K562 (cell line): ENCODE measurements around the gene BCKDHB. TPM values are rescaled to one million over a fixed set of nuclear protein-coding genes. Genes with fewer than 3 reads are reported as not detected.

ENCODE experiments used
- ATAC-seq: fragments of 200-7000 bp; cut with Tn5 transposase; 3 replicates; pipeline ENCODE4 v1.9.1; 2020; ENCODE audit warnings: moderate library complexity
- BruUV-seq: library from RNA; stranded (reverse); fragments of 400-500 nt; replicated peaks from 2 replicates; lab custom pipeline; 2021; lab: Mats Ljungman, UMichigan
- CTCF ChIA-PET: fragments of 300-600 bp; formaldehyde crosslinking; extraction: SDS; loops from one replicate; lab custom pipeline; 2021; ENCODE audit warnings: low intra/inter-chr PET ratio; lab: Yijun Ruan, JAX
- POLR2A ChIA-PET: fragments of 300-600, 350-650 bp; sonication (Branson Sonifier 250); formaldehyde crosslinking; extraction: SDS; loops from one replicate; lab custom pipeline; 2021; ENCODE audit warnings: antibody characterized with exemption, inconsistent platforms; lab: Yijun Ruan, JAX
- DNase-seq, 4 experiments: peaks; one replicate each; pipeline versions ENCODE4 v3.0.0 to v3.0.0-alpha.2; 2011 to 2018; ENCODE audit warnings: low spot score in 3 of 4, mixed read lengths in 3 of 4; ENCODE audit errors: extremely low read depth in 1 of 4
- FAIRE-seq: peaks from 2 replicates; lab custom pipeline; 2011; peaks lifted over from hg19 to GRCh38; lab: Jason Lieb, UNC
- H2AFZ ChIP-seq: 2 replicates; pipeline ENCODE4 v1.6.0; 2011; ENCODE audit warnings: low read depth, low read length, control low read depth, inconsistent platforms
- H3K27ac ChIP-seq: fragments of 200-600 bp; 3 replicates; pipeline ENCODE4 v1.8.0; 2011; ENCODE audit warnings: low read depth, mild to moderate bottlenecking, control low read depth, inconsistent platforms, low read length, moderate library complexity, mixed read lengths; ENCODE audit errors: extremely low read depth
- H3K27me3 ChIP-seq, 2 experiments: fragments of 300-600 bp in 1 of 2; 2 replicates in 1 of 2; 3 replicates in 1 of 2; pipeline versions ENCODE4 v1.6.0 to v1.8.0; 2011; ENCODE audit warnings: inconsistent platforms in 2 of 2, low read length in 2 of 2, mild to moderate bottlenecking in 1 of 2, mixed read lengths in 1 of 2, moderate library complexity in 1 of 2; ENCODE audit not compliant: control insufficient read depth in 2 of 2, insufficient read depth in 2 of 2
- H3K36me3 ChIP-seq: fragments of 300-600 bp; 3 replicates; pipeline ENCODE4 v1.8.0; 2011; ENCODE audit warnings: mild to moderate bottlenecking, low read length, inconsistent platforms; ENCODE audit not compliant: control insufficient read depth, insufficient read depth
- H3K4me1 ChIP-seq, 2 experiments: fragments of 200-600 bp in 1 of 2; replicated peaks in 1 of 2; 2 replicates in 1 of 2; 3 replicates in 1 of 2; pipeline versions ENCODE4 v1.5.1 to v1.8.0; 2011; ENCODE audit warnings: inconsistent platforms in 2 of 2, low read length in 2 of 2, mild to moderate bottlenecking in 1 of 2, mixed read lengths in 1 of 2, moderate library complexity in 1 of 2; ENCODE audit not compliant: control insufficient read depth in 2 of 2, insufficient read depth in 2 of 2
- H3K4me2 ChIP-seq: 2 replicates; pipeline ENCODE4 v1.6.1; 2011; ENCODE audit warnings: low read length, control low read depth, inconsistent platforms, mixed read lengths; ENCODE audit not compliant: insufficient read depth
- H3K4me3 ChIP-seq: fragments of 200-600 bp; sonication (generic), shearing (Covaris generic); 2 replicates; pipeline ENCODE4 v1.5.1; 2016; ENCODE audit warnings: control low read depth, inconsistent platforms
- H3K79me2 ChIP-seq: fragments of 200-600 bp; 3 replicates; pipeline ENCODE4 v1.8.0; 2011; ENCODE audit warnings: low read length, inconsistent platforms; ENCODE audit not compliant: control insufficient read depth, insufficient read depth
- H3K9ac ChIP-seq, 2 experiments: 2 replicates each; pipeline versions ENCODE4 v1.6.0 to v1.6.1; 2011; ENCODE audit warnings: low read depth in 2 of 2, low read length in 2 of 2, control low read depth in 1 of 2, inconsistent platforms in 1 of 2, mild to moderate bottlenecking in 1 of 2, mixed read lengths in 1 of 2; ENCODE audit not compliant: insufficient read depth in 1 of 2
- H3K9me1 ChIP-seq: one replicate; pipeline ENCODE4 v1.6.0; 2011; ENCODE audit warnings: inconsistent platforms, mild to moderate bottlenecking, low read length, moderate library complexity; ENCODE audit not compliant: control insufficient read depth, insufficient read depth
- H3K9me3 ChIP-seq: replicated peaks from 2 replicates; pipeline ENCODE4 v1.5.1; 2011; ENCODE audit warnings: low read depth, low read length, inconsistent platforms; ENCODE audit not compliant: control insufficient read depth, insufficient read depth
- H4K20me1 ChIP-seq: replicated peaks from 2 replicates; pipeline ENCODE4 v1.6.1; 2011; ENCODE audit warnings: low read length, inconsistent platforms, mixed read lengths; ENCODE audit not compliant: control insufficient read depth, insufficient read depth
- BCOR ChIP-seq: fragments of 450-650 bp; IDR thresholded peaks from 2 replicates; pipeline ENCODE4 v1.6.1; 2016
- EHMT2 ChIP-seq: fragments of 450-650 bp; IDR thresholded peaks from 2 replicates; pipeline ENCODE4 v1.6.1; 2018; ENCODE audit warnings: antibody characterized with exemption
- FOXM1 ChIP-seq, 2 experiments: fragments of 450-650 bp in 1 of 2; sonication (generic) in 1 of 2; formaldehyde crosslinking in 1 of 2; IDR thresholded peaks; 2 replicates each; pipeline versions ENCODE4 v1.6.1 to v1.9.0; 2017 to 2022; ENCODE audit warnings: low read depth in 2 of 2, mild to moderate bottlenecking in 2 of 2, missing genetic modification reagents in 1 of 2, moderate library complexity in 1 of 2
- IFI16 ChIP-seq: fragments of 250-450 bp; sonication (Bioruptor Pico); IDR thresholded peaks from 2 replicates; pipeline ENCODE4 v2.1.2; 2022; ENCODE audit warnings: mild to moderate bottlenecking, inconsistent platforms
- POLR3G ChIP-seq: IDR thresholded peaks from 2 replicates; pipeline ENCODE4 v1.6.1; 2011; ENCODE audit not compliant: insufficient read length, insufficient replicate concordance; ENCODE audit errors: extremely low read depth
- PPARD ChIP-seq: fragments of 250-450 bp; sonication (Bioruptor Pico); IDR thresholded peaks from 2 replicates; pipeline ENCODE4 v1.8.0; 2022; ENCODE audit warnings: inconsistent platforms, mild to moderate bottlenecking, moderate library complexity
- ZNF143 ChIP-seq: sonication (generic); formaldehyde crosslinking; IDR thresholded peaks from 2 replicates; pipeline ENCODE4 v1.9.0; 2022; ENCODE audit warnings: mild to moderate bottlenecking, missing genetic modification reagents
- ZNF274 ChIP-seq: IDR thresholded peaks from 2 replicates; pipeline ENCODE4 v1.6.1; 2011; ENCODE audit warnings: low read depth, mild to moderate bottlenecking, low read length, moderate library complexity, borderline replicate concordance
- WGBS: fragments of 100-300 bp; shearing (Covaris generic); methylation state at CpG from one replicate; pipeline ENCODE4 v1.1.6; 2016; ENCODE audit warnings: low coverage, mixed read lengths; ENCODE audit not compliant: insufficient coverage; ENCODE audit errors: missing lambda C conversion rate; 5-methylcytosine and 5-hydroxymethylcytosine counted together
- in situ Hi-C: fragments of 300-500 bp; cut with MboI; formaldehyde crosslinking; loops from 4 replicates; pipeline ENCODE4 v1.15.0; 2018; ENCODE audit warnings: inconsistent platforms, mixed read lengths
- intact Hi-C: fragments of 100-400 bp; cut with micrococcal nuclease; formaldehyde crosslinking; loops from 2 replicates; pipeline ENCODE4 v1.14.2; 2022
- polyA plus RNA-seq, 8 experiments: library from polyadenylated mRNA; depleted of rRNA in 4 of 8; stranded (reverse) in 5 of 8; unstranded in 3 of 8; fragments of >200 nt; fragmentation: Nextera tagmentation in 2 of 8; fragmentation: Illumina TruSeq in 1 of 8; extraction: Ambion mirVana in 2 of 8; extraction: Trizol in 1 of 8; gene quantifications; 2 replicates each; pipeline versions ENCODE4 v1.2.1 to v1.2.3, GENCODE V29; 2011 to 2014; ENCODE audit warnings: inconsistent platforms in 1 of 8, missing spikeins in 1 of 8
- total RNA-seq, 7 experiments: library from RNA; depleted of rRNA in 6 of 7; stranded (reverse); fragments of >200 nt in 6 of 7; fragmentation: Illumina TruSeq in 2 of 7; extraction: Trizol in 2 of 7; gene quantifications; 2 replicates each; pipeline versions ENCODE4 v1.2.1 to v1.2.3, GENCODE V29; 2011 to 2021; ENCODE audit warnings: low replicate concordance in 1 of 7
- TF ChIP-seq, protein P1 (sequence below): fragments of 450-650 bp; formaldehyde crosslinking; IDR thresholded peaks from 2 replicates; pipeline ENCODE4 v1.4.0; 2020; ENCODE audit warnings: mild to moderate bottlenecking
- TF ChIP-seq, protein P2 (sequence below): fragments of 450-650 bp; IDR thresholded peaks from 2 replicates; pipeline ENCODE4 v1.6.1; 2017; ENCODE audit warnings: mild to moderate bottlenecking, moderate library complexity

The BCKDHB gene
- total and polyA plus RNA-seq, 9 of the 15 experiments (the other 6 are each of a cell fraction or from before 2014, with no cell fraction given): 4.1 to 23.7 (median 7.5) TPM

DNA sequence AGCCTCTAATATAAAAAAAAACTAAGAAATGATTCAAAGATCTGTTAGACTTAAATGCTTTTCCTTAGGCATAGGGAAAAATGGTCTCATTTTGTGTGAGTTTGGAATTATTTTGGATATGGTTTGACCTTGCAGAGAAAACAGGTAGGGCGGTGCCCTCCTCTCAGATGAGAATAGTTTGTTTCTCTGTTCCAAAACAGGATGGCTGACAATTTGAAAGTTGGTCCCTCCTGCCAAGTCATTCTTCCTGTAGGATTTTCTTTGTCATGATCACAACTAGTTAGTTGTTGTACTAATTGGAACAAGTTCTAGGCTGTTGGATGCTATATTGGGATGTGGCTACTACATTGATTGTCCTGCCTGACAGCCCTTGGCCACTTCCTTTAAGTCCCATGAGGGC, 108.6 kb downstream of the BCKDHB start:
- DNase-seq (no peak), ATAC-seq (no peak), FAIRE-seq (no peak)
- intact Hi-C loops: loop anchor here (2.0 kb wide), 1 partner anchor 124 kb away; no protein-coding TSS in a partner anchor
- no peak overlapping the region for H3K9ac ChIP-seq
- H3K4me1 ChIP-seq: no peaks in the 10 kb centered on the region
- H3K9me1 ChIP-seq: no peaks in the 10 kb centered on the region
- H3K27me3 ChIP-seq: no peaks in the 10 kb centered on the region
- H3K4me3 ChIP-seq: no peak overlapping the region
- ChIA-PET POLR2A (interaction anchor here (1.0 kb wide), 1 partner anchor 53 kb away, joined by 3 read pairs; no protein-coding TSS in a partner anchor), CTCF (interaction anchor here (0.6 kb wide), 1 partner anchor 805 kb away, joined by 3 read pairs; no protein-coding TSS in a partner anchor)
- no peaks in the 10 kb centered on the region for H3K36me3 ChIP-seq
- no peaks in the 10 kb centered on the region for H3K79me2 ChIP-seq
- no peak overlapping the region for H3K27ac ChIP-seq
- WGBS: 46% methylated on average over 1 of the region's 1 CpG
- H4K20me1 ChIP-seq: no peaks in the 10 kb centered on the region
- no peaks in the 10 kb centered on the region for H3K9me3 ChIP-seq
- no peak overlapping the region for H3K4me2 ChIP-seq
- H2AFZ ChIP-seq: no peak overlapping the region
- TF ChIP-seq BCOR (no peak), ZNF274 (no peak)
- TF ChIP-seq, protein P1, sequence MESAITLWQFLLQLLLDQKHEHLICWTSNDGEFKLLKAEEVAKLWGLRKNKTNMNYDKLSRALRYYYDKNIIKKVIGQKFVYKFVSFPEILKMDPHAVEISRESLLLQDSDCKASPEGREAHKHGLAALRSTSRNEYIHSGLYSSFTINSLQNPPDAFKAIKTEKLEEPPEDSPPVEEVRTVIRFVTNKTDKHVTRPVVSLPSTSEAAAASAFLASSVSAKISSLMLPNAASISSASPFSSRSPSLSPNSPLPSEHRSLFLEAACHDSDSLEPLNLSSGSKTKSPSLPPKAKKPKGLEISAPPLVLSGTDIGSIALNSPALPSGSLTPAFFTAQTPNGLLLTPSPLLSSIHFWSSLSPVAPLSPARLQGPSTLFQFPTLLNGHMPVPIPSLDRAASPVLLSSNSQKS: no peak
- TF ChIP-seq, all 486 proteins: peak for 0
- in situ Hi-C loops: no loop called here
- BruUV-seq: no TSS peak

DNA sequence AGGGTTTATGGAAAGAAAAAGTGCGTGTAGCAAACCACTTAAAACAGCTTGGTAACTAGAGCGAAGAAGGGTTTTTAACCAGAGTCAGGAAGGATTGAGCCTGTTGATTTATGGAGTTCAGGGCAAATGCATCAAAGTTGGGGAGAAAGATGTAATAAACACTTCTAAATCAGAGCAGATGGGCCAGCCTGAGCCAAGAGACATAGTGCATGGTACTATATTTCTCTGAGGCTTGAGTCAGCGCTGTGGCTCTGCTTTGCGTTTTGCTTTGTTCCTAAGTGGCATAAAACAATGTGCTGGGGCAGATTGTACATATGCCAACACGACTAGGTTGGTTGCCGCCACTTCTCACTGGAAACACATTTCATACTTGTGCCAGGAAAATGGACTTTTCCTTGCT, 111.3 kb downstream of the BCKDHB start:
- Histone ChIP-seq H3K27me3 (no peaks in the 10 kb centered on the region), H3K27ac (no peak overlapping the region), H3K79me2 (no peaks in the 10 kb centered on the region), H3K4me3 (no peak overlapping the region), H3K9ac (no peak overlapping the region), H2AFZ (no peak overlapping the region), H3K4me1 (no peaks in the 10 kb centered on the region), H3K36me3 (no peaks in the 10 kb centered on the region), H3K4me2 (no peak overlapping the region), H4K20me1 (no peaks in the 10 kb centered on the region), H3K9me1 (no peaks in the 10 kb centered on the region), H3K9me3 (no peaks in the 10 kb centered on the region)
- ChIA-PET CTCF (no interaction called here), POLR2A (no interaction called here)
- no TSS peak for BruUV-seq
- no peak for DNase-seq
- in situ Hi-C loops: no loop called here
- intact Hi-C loops: no loop called here
- no peak for FAIRE-seq
- ATAC-seq: no peak
- WGBS: 24% methylated on average over 6 of the region's 6 CpGs
- TF ChIP-seq, protein P2, sequence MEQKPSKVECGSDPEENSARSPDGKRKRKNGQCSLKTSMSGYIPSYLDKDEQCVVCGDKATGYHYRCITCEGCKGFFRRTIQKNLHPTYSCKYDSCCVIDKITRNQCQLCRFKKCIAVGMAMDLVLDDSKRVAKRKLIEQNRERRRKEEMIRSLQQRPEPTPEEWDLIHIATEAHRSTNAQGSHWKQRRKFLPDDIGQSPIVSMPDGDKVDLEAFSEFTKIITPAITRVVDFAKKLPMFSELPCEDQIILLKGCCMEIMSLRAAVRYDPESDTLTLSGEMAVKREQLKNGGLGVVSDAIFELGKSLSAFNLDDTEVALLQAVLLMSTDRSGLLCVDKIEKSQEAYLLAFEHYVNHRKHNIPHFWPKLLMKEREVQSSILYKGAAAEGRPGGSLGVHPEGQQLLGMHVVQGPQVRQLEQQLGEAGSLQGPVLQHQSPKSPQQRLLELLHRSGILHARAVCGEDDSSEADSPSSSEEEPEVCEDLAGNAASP: no peak
- TF ChIP-seq ZNF143 (no peak), IFI16 (CRISPR knock-in tag) (no peak), FOXM1 (IDR thresholded peaks at IDR 0.05; ENCODE audit: low read depth) (no peak), FOXM1 (CRISPR knock-in tag; IDR thresholded peaks at IDR 0.05; ENCODE audit: low read depth) (no peak), PPARD (CRISPR knock-in tag) (no peak), POLR3G (no peak), EHMT2 (no peak)
